HepG2 (cell line): ENCODE measurements around the gene BTBD19. TPM values are rescaled to one million over a fixed set of nuclear protein-coding genes. Genes with fewer than 3 reads are reported as not detected.

ENCODE experiments used
- ATAC-seq: fragments of 200-7000 bp; cut with Tn5 transposase; 3 replicates; pipeline ENCODE4 v1.9.1; 2020; ENCODE audit warnings: mild to moderate bottlenecking, moderate library complexity
- BruUV-seq: library from RNA; stranded (reverse); fragments of 400-500 nt; replicated peaks from 2 replicates; lab custom pipeline; 2021; lab: Mats Ljungman, UMichigan
- CTCF ChIA-PET: fragments of 300-600 bp; formaldehyde crosslinking; extraction: SDS; loops from one replicate; lab custom pipeline; 2021; ENCODE audit warnings: low total read pairs, inconsistent platforms, low intra/inter-chr PET ratio; lab: Yijun Ruan, JAX
- POLR2A ChIA-PET: fragments of 350-600 bp; sonication (Branson Sonifier 250); formaldehyde crosslinking; loops from one replicate; lab custom pipeline; 2020; ENCODE audit warnings: antibody characterized with exemption, inconsistent platforms; lab: Yijun Ruan, JAX
- DNase-seq: peaks from one replicate; pipeline ENCODE4 v3.0.0-alpha.2; 2015; ENCODE audit warnings: low spot score
- FAIRE-seq: peaks from 3 replicates; lab custom pipeline; 2011; peaks lifted over from hg19 to GRCh38; lab: Jason Lieb, UNC
- H2AFZ ChIP-seq: one replicate; pipeline ENCODE4 v1.6.1; 2011; ENCODE audit warnings: low read length, inconsistent platforms
- H3K27ac ChIP-seq: fragments of 300-600 bp; 3 replicates; pipeline ENCODE4 v1.8.0; 2011; ENCODE audit warnings: mixed run types, mild to moderate bottlenecking, mixed read lengths, low read length, inconsistent platforms; ENCODE audit not compliant: insufficient read depth; ENCODE audit errors: extremely low read length
- H3K27me3 ChIP-seq, 2 experiments: fragments of 200-600 bp in 1 of 2; 2 replicates in 1 of 2; 3 replicates in 1 of 2; pipeline versions ENCODE4 v1.6.0 to v1.8.0; 2011; ENCODE audit warnings: low read length in 2 of 2, mild to moderate bottlenecking in 2 of 2, moderate library complexity in 2 of 2, inconsistent platforms in 1 of 2; ENCODE audit not compliant: insufficient read depth in 2 of 2, control insufficient read depth in 1 of 2
- H3K36me3 ChIP-seq, 2 experiments: fragments of 200-600 bp in 1 of 2; replicated peaks in 1 of 2; 2 replicates in 1 of 2; 3 replicates in 1 of 2; pipeline versions ENCODE4 v1.5.1 to v1.8.0; 2011; ENCODE audit warnings: low read length in 2 of 2, inconsistent platforms in 1 of 2; ENCODE audit not compliant: insufficient read depth in 2 of 2, control insufficient read depth in 1 of 2
- H3K4me1 ChIP-seq: 2 replicates; pipeline ENCODE4 v1.5.1; 2012; ENCODE audit warnings: low read length, inconsistent platforms; ENCODE audit not compliant: insufficient read depth
- H3K4me2 ChIP-seq: 2 replicates; pipeline ENCODE4 v1.6.0; 2011; ENCODE audit warnings: low read depth, low read length, inconsistent platforms
- H3K4me3 ChIP-seq, 3 experiments: fragments of 200-600 bp in 1 of 3; sonication (generic), shearing (Covaris generic) in 1 of 3; replicated peaks in 1 of 3; 2 replicates each; pipeline ENCODE4 v1.5.1; 2011 to 2016; ENCODE audit warnings: low read length in 3 of 3, inconsistent platforms in 2 of 3, low read depth in 2 of 3, mild to moderate bottlenecking in 2 of 3, control low read depth in 1 of 3, mixed read lengths in 1 of 3; ENCODE audit not compliant: insufficient read depth in 1 of 3
- H3K79me2 ChIP-seq: one replicate; pipeline ENCODE4 v1.6.1; 2011; ENCODE audit warnings: low read length, inconsistent platforms; ENCODE audit not compliant: insufficient read depth
- H3K9ac ChIP-seq: 2 replicates; pipeline ENCODE4 v1.6.0; 2011; ENCODE audit warnings: mild to moderate bottlenecking, low read depth, low read length, inconsistent platforms; ENCODE audit not compliant: insufficient read depth
- H3K9me3 ChIP-seq: 2 replicates; pipeline ENCODE4 v1.5.1; 2012; ENCODE audit warnings: mild to moderate bottlenecking, low read length
- H4K20me1 ChIP-seq: 2 replicates; pipeline ENCODE4 v1.6.0; 2011; ENCODE audit warnings: inconsistent platforms, mild to moderate bottlenecking, low read length, moderate library complexity; ENCODE audit not compliant: insufficient read depth
- AGO2 ChIP-seq: fragments of 200-400 bp; formaldehyde crosslinking; optimal IDR thresholded peaks from 2 replicates; pipeline ENCODE3; 2017; ENCODE audit warnings: mild to moderate bottlenecking, low read depth, low read length, moderate library complexity
- ZNF3 ChIP-seq: IDR thresholded peaks from 2 replicates; pipeline ENCODE4 v1.7.0; 2017; ENCODE audit warnings: inconsistent platforms
- WGBS: methylation state at CpG from one replicate; pipeline ENCODE4 v1.1.6; 2017; ENCODE audit warnings: low lambda C conversion rate; 5-methylcytosine and 5-hydroxymethylcytosine counted together
- in situ Hi-C: cut with HindIII; loops from 2 replicates; pipeline ENCODE4 v1.10.0; 2017; ENCODE audit warnings: low pct_unique_long_range_greater_than_20kb; ENCODE audit not compliant: extremely low pct_ligation_motif_present
- intact Hi-C: fragments of 100-400 bp; cut with micrococcal nuclease; formaldehyde crosslinking; loops from one replicate; pipeline ENCODE4 v1.10.0; 2022; ENCODE audit not compliant: unreplicated experiment
- polyA plus RNA-seq, 8 experiments: library from polyadenylated mRNA; depleted of rRNA in 3 of 8; stranded (reverse) in 7 of 8; unstranded in 1 of 8; fragments of >200 nt; fragmentation: Illumina TruSeq in 4 of 8; extraction: Trizol in 4 of 8; gene quantifications; 2 replicates each; pipeline versions ENCODE4 v1.2.1 to v1.2.3, GENCODE V29; 2011 to 2016; ENCODE audit warnings: low read depth in 4 of 8, missing spikeins in 1 of 8, mixed read lengths in 1 of 8; ENCODE audit not compliant: insufficient read depth in 1 of 8
- total RNA-seq, 5 experiments: library from RNA; depleted of rRNA; stranded (reverse); fragments of >200 nt; fragmentation: Illumina TruSeq; extraction: Trizol; gene quantifications; 2 replicates each; pipeline ENCODE4 v1.2.3, GENCODE V29; 2016; ENCODE audit warnings: low read depth in 1 of 5
- TF ChIP-seq, protein P1 (sequence below): sonication (generic); formaldehyde crosslinking; IDR thresholded peaks from 2 replicates; pipeline ENCODE4 v1.8.0; 2022; ENCODE audit warnings: missing genetic modification reagents, mild to moderate bottlenecking, inconsistent platforms, borderline replicate concordance
- TF ChIP-seq, protein P2 (sequence below): IDR thresholded peaks from 2 replicates; pipeline ENCODE4 v1.6.1; 2016; ENCODE audit warnings: missing genetic modification reagents, missing compliant biosample characterization

Gene BTBD19
- total and polyA plus RNA-seq, 2 of the 13 experiments (the other 11 are each of a cell fraction or from before 2014, with no cell fraction given), result 2.7 to 6.7 TPM

DNA sequence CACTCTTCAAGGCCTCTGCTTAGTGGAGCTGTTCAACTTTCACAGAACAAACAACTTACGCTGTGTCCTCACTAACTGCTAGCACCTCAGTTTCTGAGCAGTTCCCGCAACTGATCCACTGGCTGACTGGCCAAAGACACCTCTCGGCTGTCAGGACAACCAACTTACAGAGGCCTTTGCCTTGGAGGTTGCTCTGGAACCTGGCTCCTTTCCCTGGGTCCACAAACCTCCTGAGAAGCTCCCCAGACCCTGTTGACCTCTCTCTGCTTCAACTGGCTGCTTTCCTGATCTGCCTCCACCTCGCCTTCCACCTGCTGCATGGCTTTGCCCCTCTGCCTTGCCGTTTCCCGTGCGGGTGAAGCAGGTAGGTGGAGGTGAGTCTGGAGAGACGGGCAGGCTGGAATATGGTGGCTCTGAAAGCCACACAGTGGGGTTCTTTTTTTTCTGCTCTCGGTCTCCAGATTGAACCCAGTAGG lies 13.0 kb downstream of the BTBD19 start (continued):
- no peak for TF ChIP-seq ZNF3 (CRISPR knock-in tag)
- TF ChIP-seq, protein P1, sequence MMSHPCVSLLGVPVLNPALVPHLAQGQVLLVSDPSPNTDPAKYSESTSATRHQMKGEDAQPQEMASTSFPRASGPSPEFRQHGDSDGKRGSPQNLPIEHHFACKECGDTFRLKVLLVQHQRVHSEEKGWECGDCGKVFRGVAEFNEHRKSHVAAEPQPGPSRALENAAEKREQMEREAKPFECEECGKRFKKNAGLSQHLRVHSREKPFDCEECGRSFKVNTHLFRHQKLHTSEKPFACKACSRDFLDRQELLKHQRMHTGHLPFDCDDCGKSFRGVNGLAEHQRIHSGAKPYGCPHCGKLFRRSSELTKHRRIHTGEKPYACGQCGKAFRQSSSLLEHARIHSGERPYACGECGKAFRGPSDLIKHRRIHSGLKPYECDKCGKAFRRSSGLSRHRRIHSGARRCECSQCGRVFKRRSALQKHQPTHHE (CRISPR knock-in tag), result 0 out of 2 replicates have a peak, but pooled peaks have one; percentile 44

DNA sequence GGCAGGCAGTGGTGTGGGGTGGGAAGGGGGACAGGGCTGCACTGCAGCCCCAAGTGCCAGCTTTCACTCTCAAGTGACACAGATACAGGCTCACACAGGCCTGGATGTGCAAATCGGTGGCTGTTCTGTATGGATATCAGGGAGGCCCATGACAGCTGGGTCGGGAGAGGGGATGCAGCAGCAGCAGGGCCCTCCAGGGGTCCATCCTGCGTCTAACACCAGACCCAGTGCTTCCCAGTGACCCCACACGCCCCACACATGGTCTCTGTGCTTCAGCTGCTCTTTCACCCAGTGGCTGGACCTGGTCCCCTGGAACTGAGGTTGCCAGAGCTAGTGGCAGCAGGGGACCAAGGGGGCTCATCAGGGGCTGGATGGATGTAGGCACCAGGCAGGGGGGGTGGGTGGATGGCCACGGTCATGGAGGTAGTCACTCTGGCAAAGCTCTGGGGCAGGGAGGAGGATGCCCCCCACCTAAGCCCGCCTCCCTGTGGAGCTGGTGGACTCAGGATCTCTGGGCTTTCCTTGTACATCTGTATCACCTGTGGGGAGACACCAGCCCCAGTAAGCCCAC lies 13.9 kb downstream of the BTBD19 start:
- Histone ChIP-seq H3K79me2 (no peaks in the 10 kb centered on the region), H3K4me1 (peaks cover 32% of the 10 kb centered on the region), H2AFZ (no peak overlapping the region), H3K9ac (no peak overlapping the region), H3K36me3 (no peaks in the 10 kb centered on the region; a peak in 1 of 5 replicates), H3K4me2 (no peak overlapping the region), H3K27me3 (no peaks in the 10 kb centered on the region), H3K9me3 (no peaks in the 10 kb centered on the region), H4K20me1 (no peaks in the 10 kb centered on the region), H3K4me3 (no peak overlapping the region), H3K27ac (no peak overlapping the region)
- FAIRE-seq, result no peak
- no peak for DNase-seq
- intact Hi-C loops, result loop anchor here (10.0 kb wide), 1 partner anchor 483 kb away; no protein-coding TSS in a partner anchor
- POLR2A ChIA-PET, result interaction anchor here (1.0 to 11.3 kb wide), 5 partner anchors 9 to 92 kb away, joined by 3 to 570 read pairs (median 51); partner anchors contain the start of genes BTBD19, DYNLT4, PLK3 and RNU5D-1
- TF ChIP-seq, protein P2, sequence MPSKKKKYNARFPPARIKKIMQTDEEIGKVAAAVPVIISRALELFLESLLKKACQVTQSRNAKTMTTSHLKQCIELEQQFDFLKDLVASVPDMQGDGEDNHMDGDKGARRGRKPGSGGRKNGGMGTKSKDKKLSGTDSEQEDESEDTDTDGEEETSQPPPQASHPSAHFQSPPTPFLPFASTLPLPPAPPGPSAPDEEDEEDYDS, result no peak
- peak; percentile 14 for TF ChIP-seq AGO2
- in situ Hi-C loops, result no loop called here
- ATAC-seq, result no peak
- WGBS, result no CpG with 5 or more reads among the region's 6 CpGs
- CTCF ChIA-PET, result no interaction called here
- no TSS peak for BruUV-seq
